ENCODE data around the gene ZNF768.

Gene ZNF768

DNA sequence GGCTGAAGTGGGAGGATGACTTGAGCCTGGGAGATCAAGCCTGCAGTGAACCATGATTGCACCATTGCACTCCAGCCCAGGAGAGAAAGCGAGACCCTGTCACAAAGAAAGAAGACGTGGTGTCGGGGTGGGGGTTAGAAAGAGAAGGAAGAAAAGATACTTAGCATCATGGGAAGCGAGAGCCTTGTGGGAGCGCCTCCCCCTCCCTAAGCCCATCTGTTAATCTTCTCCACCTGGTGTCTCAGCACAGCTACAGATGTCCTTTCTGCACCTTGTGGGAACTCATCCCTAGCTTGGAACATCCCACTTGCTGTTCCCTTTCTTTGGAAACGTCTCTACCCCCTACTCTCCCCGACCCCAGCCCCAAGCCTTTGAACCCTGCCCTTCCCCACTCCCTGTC, 39.2 kb upstream of the ZNF768 start:
- Histone ChIP-seq H3K27me3 (replicated peaks) (no peaks in the 10 kb centered on the region), H3K27ac (no peak overlapping the region), H3K4me3 (ENCODE audit: low read depth, low read length) (no peak overlapping the region), H3K36me3 (replicated peaks) (no peaks in the 10 kb centered on the region)
- no peak for DNase-seq
- TF ChIP-seq, protein P1, sequence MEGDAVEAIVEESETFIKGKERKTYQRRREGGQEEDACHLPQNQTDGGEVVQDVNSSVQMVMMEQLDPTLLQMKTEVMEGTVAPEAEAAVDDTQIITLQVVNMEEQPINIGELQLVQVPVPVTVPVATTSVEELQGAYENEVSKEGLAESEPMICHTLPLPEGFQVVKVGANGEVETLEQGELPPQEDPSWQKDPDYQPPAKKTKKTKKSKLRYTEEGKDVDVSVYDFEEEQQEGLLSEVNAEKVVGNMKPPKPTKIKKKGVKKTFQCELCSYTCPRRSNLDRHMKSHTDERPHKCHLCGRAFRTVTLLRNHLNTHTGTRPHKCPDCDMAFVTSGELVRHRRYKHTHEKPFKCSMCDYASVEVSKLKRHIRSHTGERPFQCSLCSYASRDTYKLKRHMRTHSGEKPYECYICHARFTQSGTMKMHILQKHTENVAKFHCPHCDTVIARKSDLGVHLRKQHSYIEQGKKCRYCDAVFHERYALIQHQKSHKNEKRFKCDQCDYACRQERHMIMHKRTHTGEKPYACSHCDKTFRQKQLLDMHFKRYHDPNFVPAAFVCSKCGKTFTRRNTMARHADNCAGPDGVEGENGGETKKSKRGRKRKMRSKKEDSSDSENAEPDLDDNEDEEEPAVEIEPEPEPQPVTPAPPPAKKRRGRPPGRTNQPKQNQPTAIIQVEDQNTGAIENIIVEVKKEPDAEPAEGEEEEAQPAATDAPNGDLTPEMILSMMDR (IDR thresholded peaks at IDR 0.05; ENCODE audit: low read depth, low read length, missing control alignments): no peak
- in situ Hi-C loops (cut with HindIII; ENCODE audit: low pct_ligation_motif_present, low sequenced_read_pairs): no loop called here

DNA sequence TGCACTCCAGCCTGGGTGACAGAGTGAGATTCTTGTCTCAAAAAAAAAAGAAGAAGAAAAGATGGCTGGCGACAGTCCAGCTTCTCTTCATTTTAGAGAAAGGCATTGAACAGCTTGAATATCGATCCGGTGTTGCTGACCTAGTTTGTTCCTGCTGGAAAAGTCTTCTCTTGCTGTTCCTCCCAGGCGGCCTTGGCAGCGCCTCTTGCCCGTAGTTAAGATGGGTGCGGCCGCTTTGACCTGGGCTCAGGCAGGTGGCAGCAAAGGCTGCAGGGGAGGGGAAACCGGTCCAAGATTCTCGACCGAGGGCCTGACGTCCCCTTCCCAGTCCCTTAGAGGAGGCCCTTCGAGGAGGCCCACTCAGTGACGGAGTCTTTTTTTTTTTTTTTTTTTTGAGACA, 35.7 kb upstream of the ZNF768 start:
- Histone ChIP-seq H3K27ac (no peak overlapping the region), H3K27me3 (replicated peaks) (no peaks in the 10 kb centered on the region), H3K4me3 (ENCODE audit: low read depth, low read length) (no peak overlapping the region), H3K36me3 (replicated peaks) (no peaks in the 10 kb centered on the region)
- TF ChIP-seq, protein P1 (IDR thresholded peaks at IDR 0.05; ENCODE audit: low read depth, low read length, missing control alignments): no peak
- no peak for DNase-seq
- in situ Hi-C loops (cut with HindIII; ENCODE audit: low pct_ligation_motif_present, low sequenced_read_pairs): no loop called here

DNA sequence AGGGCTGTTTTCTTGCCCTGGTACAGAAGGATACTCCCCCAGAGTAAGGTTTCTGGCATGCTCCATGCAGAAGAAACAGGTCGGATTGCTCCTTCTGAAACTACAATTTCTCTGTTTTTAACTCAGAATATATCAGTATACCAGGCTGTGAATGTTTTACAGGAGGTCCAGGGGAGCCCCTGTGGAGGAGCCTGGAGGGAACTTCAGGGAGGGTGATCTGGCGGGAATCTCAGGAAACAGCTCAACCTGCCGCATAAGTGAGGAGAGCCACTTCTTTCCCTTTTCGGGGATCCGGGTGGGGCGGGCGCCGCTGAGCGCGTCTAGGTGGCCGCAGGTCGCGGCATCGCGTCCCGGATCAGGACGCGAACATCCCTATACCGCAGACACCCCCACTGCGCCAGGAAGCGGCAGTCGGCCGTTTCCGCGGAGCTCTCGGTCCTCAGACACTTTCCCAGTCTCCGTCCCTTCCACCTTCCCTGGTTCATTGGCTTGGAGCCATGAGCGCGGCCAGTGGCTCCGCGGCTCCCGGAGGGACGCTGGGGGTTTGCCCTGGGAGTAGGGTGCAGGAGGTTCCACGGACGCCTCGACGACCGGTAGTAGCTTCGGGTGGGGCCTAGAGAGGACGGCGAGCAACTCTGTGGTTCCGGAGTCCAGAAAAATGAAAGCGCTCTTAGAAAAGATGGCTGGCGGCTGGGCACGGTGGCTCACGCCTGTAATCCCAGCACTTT, 34.9 kb upstream of the ZNF768 start:
- no peak overlapping the region for H3K27ac ChIP-seq

DNA sequence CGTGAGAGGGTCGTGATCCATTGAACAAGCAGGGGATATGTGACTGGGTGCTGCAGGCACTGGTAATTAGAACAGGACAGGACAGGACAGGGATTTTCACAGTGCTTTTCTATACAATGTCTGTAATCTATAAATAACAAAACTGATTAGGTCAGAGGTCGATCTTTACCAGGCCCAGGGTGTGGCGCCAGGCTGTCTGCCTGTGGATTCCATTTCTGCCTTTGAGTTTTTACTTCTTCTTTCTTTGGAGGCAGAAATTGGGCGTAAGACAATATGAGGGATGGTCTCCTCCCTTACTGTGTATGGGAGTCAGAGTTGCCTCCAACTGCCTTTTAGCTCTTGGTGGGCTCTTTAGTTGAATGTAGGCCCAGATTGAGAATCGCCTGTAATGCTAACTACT, 33.3 kb upstream of the ZNF768 start:
- H3K36me3 ChIP-seq (replicated peaks): peaks cover 7% of the 10 kb centered on the region
- DNase-seq: no peak
- no peaks in the 10 kb centered on the region for H3K27me3 ChIP-seq (replicated peaks)
- in situ Hi-C loops (cut with HindIII; ENCODE audit: low pct_ligation_motif_present, low sequenced_read_pairs): no loop called here
- no peak overlapping the region for H3K4me3 ChIP-seq (ENCODE audit: low read depth, low read length)
- TF ChIP-seq, protein P1 (IDR thresholded peaks at IDR 0.05; ENCODE audit: low read depth, low read length, missing control alignments): no peak
- H3K27ac ChIP-seq: no peak overlapping the region

More for the DNA sequence above, 34.9 kb upstream of the ZNF768 start:
- Histone ChIP-seq H3K36me3 (replicated peaks) (no peaks in the 10 kb centered on the region), H3K4me3 (ENCODE audit: low read depth, low read length) (peak overlapping the region; percentile 38), H3K27me3 (replicated peaks) (no peaks in the 10 kb centered on the region)
- in situ Hi-C loops (cut with HindIII; ENCODE audit: low pct_ligation_motif_present, low sequenced_read_pairs): no loop called here
- TF ChIP-seq, protein P1 (IDR thresholded peaks at IDR 0.05; ENCODE audit: low read depth, low read length, missing control alignments): no peak
- no peak for DNase-seq

DNA sequence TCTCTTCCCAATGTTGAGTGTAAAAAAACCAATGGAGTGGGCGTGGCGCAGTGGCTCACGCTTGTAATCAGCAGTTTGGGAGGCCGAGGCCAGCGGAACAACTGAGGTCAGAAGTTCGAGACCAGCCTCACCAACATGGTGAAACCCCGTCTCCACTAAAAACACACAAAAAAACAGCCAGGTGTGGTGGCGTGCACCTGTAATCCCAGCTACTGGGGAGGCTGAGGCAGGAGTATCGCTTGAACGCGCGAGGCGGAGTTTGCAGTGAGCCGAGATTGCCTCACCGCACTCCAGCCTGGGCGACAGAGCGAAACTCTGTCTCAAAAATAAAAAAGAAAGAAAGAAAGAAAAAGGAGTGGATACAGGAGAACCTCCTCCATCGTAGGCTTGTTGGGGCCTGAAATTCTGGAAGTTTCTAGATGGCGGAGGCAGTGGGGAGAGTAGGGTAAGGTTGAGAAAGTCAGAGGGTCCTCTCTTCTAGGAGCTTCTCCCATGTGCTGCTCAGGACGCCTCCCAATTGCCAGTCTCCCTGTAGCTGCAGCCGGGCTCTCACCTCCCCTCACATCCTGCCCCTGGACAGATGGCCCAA, 32.5 kb upstream of the ZNF768 start:
- in situ Hi-C loops (cut with HindIII; ENCODE audit: low pct_ligation_motif_present, low sequenced_read_pairs): no loop called here
- H3K27ac ChIP-seq: peak overlapping the region; percentile 19
- H3K4me3 ChIP-seq (ENCODE audit: low read depth, low read length): peak overlapping the region; percentile 38
- H3K27me3 ChIP-seq (replicated peaks): no peaks in the 10 kb centered on the region
- peaks cover 7% of the 10 kb centered on the region for H3K36me3 ChIP-seq (replicated peaks)
- TF ChIP-seq, protein P1 (IDR thresholded peaks at IDR 0.05; ENCODE audit: low read depth, low read length, missing control alignments): no peak
- no peak for DNase-seq
